SK-N-SH treated with all-trans-retinoic acid at 6 μM for 48 hours (cell line): ENCODE data around the gene MIOX.

Source experiments
- ATAC-seq: fragments of 200-7000 bp; cut with Tn5 transposase; 3 replicates; pipeline ENCODE4 v1.9.1; 2020; ENCODE audit warnings: mild to moderate bottlenecking, moderate library complexity
- ARNTL ChIP-seq: fragments of 450-650 bp; formaldehyde crosslinking; IDR thresholded peaks from 2 replicates; pipeline ENCODE4 v1.5.0; 2020; ENCODE audit warnings: low read depth, mild to moderate bottlenecking, moderate library complexity, borderline replicate concordance
- BACH2 ChIP-seq: fragments of 250-450 bp; sonication (Bioruptor Pico); IDR thresholded peaks from 2 replicates; pipeline ENCODE4 v1.9.0; 2021; ENCODE audit warnings: mild to moderate bottlenecking, borderline replicate concordance
- CSDC2 ChIP-seq: fragments of 250-450 bp; sonication (Bioruptor Pico); IDR thresholded peaks from 2 replicates; pipeline ENCODE4 v1.5.0; 2020; ENCODE audit warnings: mild to moderate bottlenecking, moderate library complexity
- ESRRG ChIP-seq: fragments of 250-450 bp; sonication (Bioruptor Pico); IDR thresholded peaks from 2 replicates; pipeline ENCODE4 v1.6.1; 2021; ENCODE audit warnings: mild to moderate bottlenecking
- GLIS3 ChIP-seq: fragments of 250-450 bp; sonication (Bioruptor Pico); IDR thresholded peaks from 2 replicates; pipeline ENCODE4 v1.5.0; 2020; ENCODE audit warnings: mild to moderate bottlenecking, moderate library complexity
- ISL1 ChIP-seq: fragments of 250-450 bp; sonication (Bioruptor Pico); IDR thresholded peaks from 2 replicates; pipeline ENCODE4 v2.1.2; 2022; ENCODE audit warnings: mild to moderate bottlenecking, moderate library complexity
- OSR1 ChIP-seq: fragments of 250-450 bp; sonication (Bioruptor Pico); IDR thresholded peaks from 2 replicates; pipeline ENCODE4 v1.8.0; 2022; ENCODE audit warnings: moderate library complexity, mild to moderate bottlenecking, inconsistent platforms
- RARB ChIP-seq: fragments of 250-450 bp; sonication (Bioruptor Pico); IDR thresholded peaks from 2 replicates; pipeline ENCODE4 v1.8.0; 2021; ENCODE audit warnings: mild to moderate bottlenecking, moderate library complexity
- SNAI2 ChIP-seq: fragments of 250-450 bp; sonication (Bioruptor Pico); IDR thresholded peaks from 2 replicates; pipeline ENCODE4 v1.5.0; 2020; ENCODE audit warnings: mild to moderate bottlenecking, moderate library complexity
- TCF4 ChIP-seq: fragments of 250-450 bp; sonication (Bioruptor Pico); IDR thresholded peaks from 2 replicates; pipeline ENCODE4 v1.8.0; 2021; ENCODE audit warnings: mild to moderate bottlenecking, moderate library complexity, borderline replicate concordance
- ZC3H10 ChIP-seq: fragments of 250-450 bp; sonication (Bioruptor Pico); IDR thresholded peaks from 2 replicates; pipeline ENCODE4 v1.5.1; 2021; ENCODE audit warnings: mild to moderate bottlenecking, moderate library complexity
- ZFP3 ChIP-seq: fragments of 250-450 bp; sonication (Bioruptor Pico); IDR thresholded peaks from 2 replicates; pipeline ENCODE4 v1.5.0; 2020; ENCODE audit warnings: mild to moderate bottlenecking, moderate library complexity
- ZNF565 ChIP-seq: fragments of 450-650 bp; formaldehyde crosslinking; conservative IDR thresholded peaks from 2 replicates; pipeline ENCODE4 v1.5.0; 2020; ENCODE audit warnings: low read depth, mild to moderate bottlenecking, moderate library complexity
- ZNF70 ChIP-seq: fragments of 450-650 bp; formaldehyde crosslinking; IDR thresholded peaks from 2 replicates; pipeline ENCODE4 v1.5.0; 2020; ENCODE audit warnings: mild to moderate bottlenecking, moderate library complexity
- ZNF8 ChIP-seq: fragments of 450-650 bp; formaldehyde crosslinking; IDR thresholded peaks from 2 replicates; pipeline ENCODE4 v1.5.0; 2020; ENCODE audit warnings: mild to moderate bottlenecking, moderate library complexity
- TF ChIP-seq, protein P1 (sequence below): fragments of 250-450 bp; sonication (Bioruptor Pico); IDR thresholded peaks from 2 replicates; pipeline ENCODE4 v1.5.1; 2020; ENCODE audit warnings: low read depth, mild to moderate bottlenecking, moderate library complexity
- TF ChIP-seq, protein P2 (sequence below): fragments of 250-450 bp; sonication (Bioruptor Pico); IDR thresholded peaks from 2 replicates; pipeline ENCODE4 v1.5.1; 2021; ENCODE audit warnings: mild to moderate bottlenecking, moderate library complexity
- TF ChIP-seq, protein P3 (sequence below): fragments of 250-450 bp; sonication (Bioruptor Pico); IDR thresholded peaks from 2 replicates; pipeline ENCODE4 v1.8.0; 2021; ENCODE audit warnings: low read depth, mild to moderate bottlenecking, moderate library complexity, borderline replicate concordance
- TF ChIP-seq, protein P4 (sequence below): fragments of 250-450 bp; sonication (Bioruptor Pico); IDR thresholded peaks from 2 replicates; pipeline ENCODE4 v1.5.0; 2020; ENCODE audit warnings: mild to moderate bottlenecking, moderate library complexity

Gene MIOX

DNA sequence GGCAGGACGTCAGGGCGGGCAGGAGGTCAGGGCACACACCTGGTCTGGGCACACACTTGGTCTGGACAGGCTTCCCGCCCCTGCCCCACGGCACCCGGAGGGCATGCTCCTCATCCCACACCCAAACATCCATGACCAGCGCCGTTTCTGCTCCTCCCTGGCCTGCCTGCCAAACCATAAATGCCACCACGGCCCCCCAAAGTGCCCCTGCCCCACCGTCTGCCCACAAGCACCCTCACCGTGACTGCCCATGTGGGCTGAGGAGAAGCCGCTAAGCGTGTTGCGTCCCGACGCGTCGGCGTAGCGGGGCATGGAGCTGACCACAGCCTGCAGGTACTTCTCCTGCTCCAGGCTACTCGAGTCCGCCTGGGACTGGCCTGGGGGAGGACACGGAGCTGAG, 27.6 kb upstream of the MIOX start (continued):
- TF ChIP-seq, protein P1, sequence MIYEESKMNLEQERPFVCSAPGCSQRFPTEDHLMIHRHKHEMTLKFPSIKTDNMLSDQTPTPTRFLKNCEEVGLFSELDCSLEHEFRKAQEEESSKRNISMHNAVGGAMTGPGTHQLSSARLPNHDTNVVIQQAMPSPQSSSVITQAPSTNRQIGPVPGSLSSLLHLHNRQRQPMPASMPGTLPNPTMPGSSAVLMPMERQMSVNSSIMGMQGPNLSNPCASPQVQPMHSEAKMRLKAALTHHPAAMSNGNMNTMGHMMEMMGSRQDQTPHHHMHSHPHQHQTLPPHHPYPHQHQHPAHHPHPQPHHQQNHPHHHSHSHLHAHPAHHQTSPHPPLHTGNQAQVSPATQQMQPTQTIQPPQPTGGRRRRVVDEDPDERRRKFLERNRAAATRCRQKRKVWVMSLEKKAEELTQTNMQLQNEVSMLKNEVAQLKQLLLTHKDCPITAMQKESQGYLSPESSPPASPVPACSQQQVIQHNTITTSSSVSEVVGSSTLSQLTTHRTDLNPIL: no peak
- TF ChIP-seq ISL1 (CRISPR knock-in tag) (no peak), CSDC2 (CRISPR knock-in tag) (no peak), ESRRG (CRISPR knock-in tag) (no peak), ZFP3 (CRISPR knock-in tag) (no peak), ARNTL (CRISPR knock-in tag) (no peak), SNAI2 (no peak), ZNF565 (CRISPR knock-in tag) (no peak), OSR1 (CRISPR knock-in tag) (no peak), RARB (CRISPR knock-in tag) (no peak)

DNA sequence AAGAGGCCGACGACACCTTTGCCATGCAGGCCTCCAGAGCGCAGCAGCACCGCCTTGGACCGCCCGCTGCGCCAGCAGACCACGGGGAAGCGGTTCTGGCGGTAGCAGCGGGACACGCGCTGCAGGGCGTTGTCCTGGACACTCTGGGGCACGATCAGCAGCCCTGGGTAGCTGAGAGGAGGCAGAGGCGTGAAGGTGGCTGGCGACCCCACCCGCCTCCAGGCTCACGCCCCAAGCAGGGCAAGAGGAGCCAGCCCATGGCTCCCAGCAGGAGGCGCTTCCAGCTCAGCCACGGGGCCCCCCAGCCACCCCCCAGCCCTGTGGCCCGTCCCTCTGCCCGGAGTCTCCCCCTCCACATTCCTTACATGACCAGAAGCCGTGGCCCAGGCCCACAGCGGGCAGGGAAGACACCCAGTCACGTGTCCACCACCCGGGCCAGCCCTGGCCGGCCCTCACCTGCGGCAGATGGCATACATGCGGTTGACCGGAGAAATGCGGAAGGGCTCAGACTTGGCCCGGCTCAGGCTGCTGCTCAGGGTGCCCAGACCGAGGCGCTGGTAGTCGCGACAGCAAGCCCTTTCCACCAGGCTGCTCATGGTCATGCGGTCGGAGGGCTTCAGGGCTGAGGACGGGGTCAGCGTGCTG, 27.0 kb upstream of the MIOX start:
- no peak for ATAC-seq
- TF ChIP-seq, protein P2, sequence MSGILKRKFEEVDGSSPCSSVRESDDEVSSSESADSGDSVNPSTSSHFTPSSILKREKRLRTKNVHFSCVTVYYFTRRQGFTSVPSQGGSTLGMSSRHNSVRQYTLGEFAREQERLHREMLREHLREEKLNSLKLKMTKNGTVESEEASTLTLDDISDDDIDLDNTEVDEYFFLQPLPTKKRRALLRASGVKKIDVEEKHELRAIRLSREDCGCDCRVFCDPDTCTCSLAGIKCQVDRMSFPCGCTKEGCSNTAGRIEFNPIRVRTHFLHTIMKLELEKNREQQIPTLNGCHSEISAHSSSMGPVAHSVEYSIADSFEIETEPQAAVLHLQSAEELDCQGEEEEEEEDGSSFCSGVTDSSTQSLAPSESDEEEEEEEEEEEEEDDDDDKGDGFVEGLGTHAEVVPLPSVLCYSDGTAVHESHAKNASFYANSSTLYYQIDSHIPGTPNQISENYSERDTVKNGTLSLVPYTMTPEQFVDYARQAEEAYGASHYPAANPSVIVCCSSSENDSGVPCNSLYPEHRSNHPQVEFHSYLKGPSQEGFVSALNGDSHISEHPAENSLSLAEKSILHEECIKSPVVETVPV (CRISPR knock-in tag): no peak

DNA sequence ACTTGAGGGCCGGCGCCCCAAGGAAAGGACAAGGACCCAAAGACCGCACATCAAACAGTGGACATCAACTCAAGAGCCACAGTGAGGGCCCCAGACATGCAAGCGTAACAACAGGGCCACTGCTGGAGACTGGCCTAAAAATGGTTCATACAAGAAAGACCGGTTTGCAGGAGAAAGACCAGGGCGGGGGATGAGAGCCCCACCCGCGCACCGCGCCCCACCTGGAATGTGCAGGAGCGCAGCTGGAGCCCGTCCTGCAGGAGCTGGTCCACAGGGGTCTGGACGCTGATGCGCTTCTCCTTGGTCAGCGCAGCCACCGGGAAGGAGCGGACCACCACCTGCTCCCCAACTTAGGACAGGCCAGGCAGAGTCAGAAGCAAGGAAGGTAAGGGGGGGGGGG, 25.7 kb upstream of the MIOX start:
- no peak for ATAC-seq
- TF ChIP-seq ESRRG (CRISPR knock-in tag) (no peak), ZC3H10 (no peak), ZFP3 (CRISPR knock-in tag) (no peak), GLIS3 (CRISPR knock-in tag) (no peak), ARNTL (CRISPR knock-in tag) (no peak)
- TF ChIP-seq, protein P1: no peak

DNA sequence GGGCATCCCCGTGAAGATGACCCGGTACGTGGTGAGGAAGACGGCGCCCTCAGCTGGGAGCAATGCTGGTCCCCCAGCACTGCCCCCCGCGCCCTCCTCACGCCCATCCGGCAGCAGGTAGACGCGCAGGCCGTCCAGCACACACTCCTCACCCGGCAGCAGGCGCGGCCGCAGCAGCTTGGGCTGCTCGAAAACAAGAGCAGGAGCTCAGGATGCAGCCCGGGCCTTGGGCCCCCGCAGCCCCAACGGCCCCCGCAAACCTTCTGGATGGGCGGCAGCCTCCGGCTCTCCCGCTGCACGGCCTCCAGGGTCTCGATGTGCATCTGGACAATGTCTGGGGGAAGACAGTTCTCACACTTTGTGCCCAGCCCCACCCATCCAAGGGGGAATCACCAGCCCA, 25.1 kb upstream of the MIOX start:
- ATAC-seq: no peak
- TF ChIP-seq ZNF565 (CRISPR knock-in tag) (no peak), RARB (CRISPR knock-in tag) (no peak), SNAI2 (no peak), BACH2 (CRISPR knock-in tag) (no peak), ZNF70 (no peak), ZNF8 (CRISPR knock-in tag) (no peak), TCF4 (CRISPR knock-in tag) (no peak)
- TF ChIP-seq, protein P3, sequence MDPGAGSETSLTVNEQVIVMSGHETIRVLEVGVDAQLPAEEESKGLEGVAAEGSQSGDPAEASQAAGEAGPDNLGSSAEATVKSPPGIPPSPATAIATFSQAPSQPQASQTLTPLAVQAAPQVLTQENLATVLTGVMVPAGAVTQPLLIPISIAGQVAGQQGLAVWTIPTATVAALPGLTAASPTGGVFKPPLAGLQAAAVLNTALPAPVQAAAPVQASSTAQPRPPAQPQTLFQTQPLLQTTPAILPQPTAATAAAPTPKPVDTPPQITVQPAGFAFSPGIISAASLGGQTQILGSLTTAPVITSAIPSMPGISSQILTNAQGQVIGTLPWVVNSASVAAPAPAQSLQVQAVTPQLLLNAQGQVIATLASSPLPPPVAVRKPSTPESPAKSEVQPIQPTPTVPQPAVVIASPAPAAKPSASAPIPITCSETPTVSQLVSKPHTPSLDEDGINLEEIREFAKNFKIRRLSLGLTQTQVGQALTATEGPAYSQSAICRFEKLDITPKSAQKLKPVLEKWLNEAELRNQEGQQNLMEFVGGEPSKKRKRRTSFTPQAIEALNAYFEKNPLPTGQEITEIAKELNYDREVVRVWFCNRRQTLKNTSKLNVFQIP (CRISPR knock-in tag): no peak
- TF ChIP-seq, protein P1: no peak
- TF ChIP-seq, protein P4, sequence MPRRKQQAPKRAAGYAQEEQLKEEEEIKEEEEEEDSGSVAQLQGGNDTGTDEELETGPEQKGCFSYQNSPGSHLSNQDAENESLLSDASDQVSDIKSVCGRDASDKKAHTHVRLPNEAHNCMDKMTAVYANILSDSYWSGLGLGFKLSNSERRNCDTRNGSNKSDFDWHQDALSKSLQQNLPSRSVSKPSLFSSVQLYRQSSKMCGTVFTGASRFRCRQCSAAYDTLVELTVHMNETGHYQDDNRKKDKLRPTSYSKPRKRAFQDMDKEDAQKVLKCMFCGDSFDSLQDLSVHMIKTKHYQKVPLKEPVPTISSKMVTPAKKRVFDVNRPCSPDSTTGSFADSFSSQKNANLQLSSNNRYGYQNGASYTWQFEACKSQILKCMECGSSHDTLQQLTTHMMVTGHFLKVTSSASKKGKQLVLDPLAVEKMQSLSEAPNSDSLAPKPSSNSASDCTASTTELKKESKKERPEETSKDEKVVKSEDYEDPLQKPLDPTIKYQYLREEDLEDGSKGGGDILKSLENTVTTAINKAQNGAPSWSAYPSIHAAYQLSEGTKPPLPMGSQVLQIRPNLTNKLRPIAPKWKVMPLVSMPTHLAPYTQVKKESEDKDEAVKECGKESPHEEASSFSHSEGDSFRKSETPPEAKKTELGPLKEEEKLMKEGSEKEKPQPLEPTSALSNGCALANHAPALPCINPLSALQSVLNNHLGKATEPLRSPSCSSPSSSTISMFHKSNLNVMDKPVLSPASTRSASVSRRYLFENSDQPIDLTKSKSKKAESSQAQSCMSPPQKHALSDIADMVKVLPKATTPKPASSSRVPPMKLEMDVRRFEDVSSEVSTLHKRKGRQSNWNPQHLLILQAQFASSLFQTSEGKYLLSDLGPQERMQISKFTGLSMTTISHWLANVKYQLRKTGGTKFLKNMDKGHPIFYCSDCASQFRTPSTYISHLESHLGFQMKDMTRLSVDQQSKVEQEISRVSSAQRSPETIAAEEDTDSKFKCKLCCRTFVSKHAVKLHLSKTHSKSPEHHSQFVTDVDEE (CRISPR knock-in tag): no peak
